Loucy (cell line): ENCODE measurements around the gene TBR1.

Experiments
- CTCF ChIP-seq: fragments of 200-600 bp; sonication (generic); conservative IDR thresholded peaks from 2 replicates; pipeline ENCODE4 v1.5.1; 2014; ENCODE audit warnings: mild to moderate bottlenecking, antibody characterized with exemption, low read length
- EZH2phosphoT487 ChIP-seq: fragments of 200-600 bp; IDR thresholded peaks from 2 replicates; pipeline ENCODE4 v1.6.1; 2018; ENCODE audit warnings: antibody characterized with exemption, mild to moderate bottlenecking, moderate library complexity, borderline replicate concordance

GRCh38 chr2:161373942-161374341 is 42.2 kb upstream of the TBR1 start:
- TF ChIP-seq CTCF: no peak
- TF ChIP-seq EZH2phosphoT487: no peak
